ENCODE results near the gene ZBTB20. TPM values are rescaled to one million over a fixed set of nuclear protein-coding genes. Genes with fewer than 3 reads are reported as not detected.
"Not testable (repeated sequence)": the region's sequence is repeated elsewhere in the genome, so short reads cannot be mapped to it uniquely, and the experiment has no call there.

ZBTB20 gene
- total RNA-seq, 1 donor from 2014 or later, result 13.9 TPM

GRCh38 chr3:114838025-114838424 lies 309.1 kb downstream of the ZBTB20 start:
- DNase-seq (ENCODE audit: low read depth in 2 of 2), result no peak

DNA sequence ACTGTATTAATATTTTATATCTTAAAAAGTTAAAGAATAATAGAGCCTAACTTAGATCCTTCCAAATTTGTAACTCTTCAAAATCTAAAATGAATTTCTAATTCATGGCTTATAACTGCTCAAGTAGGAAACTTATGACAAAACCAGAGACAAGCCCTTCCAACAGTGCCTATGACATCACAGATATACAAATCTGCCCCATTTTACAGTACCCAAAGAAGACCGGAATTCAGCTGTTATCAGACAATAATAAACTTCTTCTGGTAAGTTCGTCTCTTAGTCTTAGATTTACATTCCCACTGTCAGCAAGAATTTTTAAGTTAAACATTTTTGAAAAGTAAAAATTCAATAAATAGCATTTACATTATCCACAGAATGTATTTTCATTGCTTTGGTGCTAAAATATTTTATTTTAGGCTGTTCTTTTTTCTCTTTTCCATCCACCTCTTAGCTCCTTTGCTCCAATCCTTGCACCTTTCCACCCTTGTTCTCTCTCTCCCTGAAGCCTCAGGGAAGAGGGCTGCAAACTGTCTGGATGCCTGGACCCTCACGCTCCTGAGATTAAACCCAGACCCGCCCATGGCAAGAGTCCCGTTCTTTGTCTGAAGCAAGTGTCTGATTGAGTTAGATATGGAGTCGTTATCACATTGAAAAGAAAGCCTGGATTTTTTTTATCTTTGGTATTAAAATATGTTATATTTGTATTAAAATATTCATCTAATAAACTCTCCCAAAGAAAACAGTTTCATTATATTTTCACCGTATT lies 312.7 kb downstream of the ZBTB20 start:
- no peak for DNase-seq (ENCODE audit: low read depth in 2 of 2)

DNA sequence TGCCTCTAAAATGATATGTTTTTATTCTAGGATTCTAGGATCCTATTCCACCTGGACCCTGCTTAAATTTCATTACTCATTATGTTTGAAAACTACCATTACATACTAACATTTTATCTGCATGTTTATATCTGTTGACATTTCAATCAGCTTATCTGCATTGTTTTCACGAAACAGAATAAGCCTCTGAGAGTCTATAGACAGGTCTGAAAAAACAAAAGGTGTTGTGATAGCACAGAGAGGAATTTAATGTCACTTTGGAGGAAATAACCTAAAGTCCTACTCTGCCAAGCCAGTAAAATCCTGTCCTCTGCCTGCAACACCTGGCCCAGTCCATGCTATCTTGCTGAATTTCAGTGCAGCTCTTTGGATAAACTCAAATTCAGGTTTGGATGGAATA lies 315.2 kb downstream of the ZBTB20 start:
- DNase-seq (ENCODE audit: low read depth in 2 of 2), result peak in 1 of 2 donors; percentile 42

- no peak for DNase-seq (ENCODE audit: low read depth in 2 of 2)
These were observed 316.4 kb downstream of the ZBTB20 start for GRCh38 chr3:114830652-114831051.

GRCh38 chr3:114829783-114830182 lies 317.3 kb downstream of the ZBTB20 start:
- DNase-seq (ENCODE audit: low read depth in 2 of 2), result no peak

DNA sequence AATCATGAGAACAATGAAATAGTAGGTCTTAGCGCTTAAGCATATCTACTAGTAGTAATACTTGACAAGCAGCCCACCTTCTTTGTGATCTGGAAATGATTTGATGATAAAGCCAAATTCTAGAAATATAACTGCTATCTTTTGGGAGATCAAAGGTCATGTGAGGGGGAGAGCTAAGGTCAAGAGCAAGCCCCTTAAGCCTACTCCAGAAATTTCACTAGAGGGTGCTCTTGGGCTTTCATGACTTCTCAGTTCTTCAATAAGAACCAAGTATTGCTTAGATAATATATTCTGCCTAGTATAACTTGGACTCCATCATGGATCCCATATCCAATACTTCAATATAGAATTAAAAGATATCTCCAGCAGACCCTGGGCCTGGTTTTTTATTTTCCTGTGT lies 319.6 kb downstream of the ZBTB20 start:
- peak; percentile 55 to 60 for DNase-seq (ENCODE audit: low read depth in 2 of 2)

GRCh38 chr3:114824014-114824413 lies 323.1 kb downstream of the ZBTB20 start:
- DNase-seq (ENCODE audit: low read depth in 2 of 2), result no peak

GRCh38 chr3:114823061-114823460 lies 324.0 kb downstream of the ZBTB20 start:
- no peak for DNase-seq (ENCODE audit: low read depth in 2 of 2)

DNA sequence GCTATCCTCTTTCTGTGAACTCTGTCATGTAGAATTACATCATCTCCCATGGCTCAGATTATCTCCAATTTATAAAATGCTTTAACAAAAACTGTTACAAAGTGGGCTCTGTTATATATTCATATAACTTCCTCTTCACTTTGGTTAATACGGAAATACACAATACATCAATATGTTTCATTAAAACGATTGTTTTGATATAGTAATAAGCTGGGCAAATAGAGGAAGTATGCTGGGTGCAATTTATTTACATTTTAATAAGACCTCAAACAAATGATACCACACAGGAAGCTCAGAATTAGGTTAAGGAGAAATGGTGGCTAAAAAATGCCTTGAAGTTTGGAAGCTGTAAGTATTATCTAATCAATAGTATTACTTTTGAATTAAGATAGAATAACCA lies 331.0 kb downstream of the ZBTB20 start:
- no peak for DNase-seq (ENCODE audit: low read depth in 2 of 2)

- not testable (repeated sequence) for DNase-seq (ENCODE audit: low read depth in 2 of 2)
These were observed 334.4 kb downstream of the ZBTB20 start for GRCh38 chr3:114812541-114813238.

DNA sequence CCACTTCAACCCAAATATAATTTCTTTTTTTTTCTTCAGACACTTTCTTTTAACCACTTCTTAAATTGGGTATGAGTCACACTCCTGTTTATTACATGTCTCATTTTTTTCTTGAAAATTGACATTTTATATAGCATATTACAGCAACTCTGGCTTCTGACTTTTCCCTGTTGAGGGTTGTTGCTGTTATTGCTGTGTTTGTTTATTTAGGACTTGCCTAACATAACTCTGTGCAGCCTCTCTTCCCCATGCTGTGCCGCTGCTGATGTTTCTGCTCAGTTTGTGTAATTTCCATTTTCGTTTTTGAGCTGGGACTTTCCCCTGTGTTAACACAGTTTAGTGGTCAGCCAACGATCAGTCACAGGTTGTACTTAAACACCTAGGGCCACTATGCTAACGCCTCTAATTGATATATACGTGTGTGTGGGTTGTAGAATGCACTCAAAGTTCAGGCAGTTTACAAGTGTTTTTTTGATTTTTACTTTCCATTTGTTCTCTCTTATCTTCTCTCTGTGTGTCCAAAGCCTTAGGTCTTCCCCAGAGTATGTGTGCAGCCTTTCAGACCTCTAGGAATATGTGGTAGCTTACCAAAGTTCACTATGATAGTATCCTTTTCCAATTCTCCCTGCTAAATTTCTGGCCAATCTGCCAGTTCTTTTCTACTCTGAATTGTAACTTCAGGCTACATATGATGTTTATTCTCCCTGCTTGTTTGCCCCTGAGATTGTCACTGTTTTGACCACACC lies 337.2 kb downstream of the ZBTB20 start:
- DNase-seq (ENCODE audit: low read depth in 2 of 2), result peak; percentile 14 to 75

DNA sequence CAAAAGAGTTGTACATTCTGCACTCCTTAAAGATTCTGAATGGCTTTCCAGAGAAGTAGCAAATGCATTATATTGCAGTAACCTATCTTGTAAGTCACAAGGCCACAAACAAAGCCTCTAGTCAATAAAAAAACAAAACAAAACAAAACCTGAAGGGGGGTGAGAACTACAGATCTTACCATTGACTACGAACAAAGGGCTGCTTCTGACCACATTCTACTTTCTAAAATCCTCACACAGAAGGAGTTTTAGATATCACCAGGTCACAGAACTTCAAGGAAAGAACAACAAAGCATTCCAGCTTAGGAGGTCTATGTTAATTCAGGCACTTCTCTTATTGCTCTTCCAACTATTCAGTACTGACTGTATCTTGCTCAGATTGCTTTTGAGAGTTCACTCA lies 343.0 kb downstream of the ZBTB20 start:
- DNase-seq (ENCODE audit: low read depth in 2 of 2), result no peak

- peak in 1 of 2 donors; percentile 1 for DNase-seq (ENCODE audit: low read depth in 2 of 2)
These were observed 343.9 kb downstream of the ZBTB20 start for GRCh38 chr3:114803042-114803695.

GRCh38 chr3:114800272-114801031 lies 346.6 kb downstream of the ZBTB20 start:
- no peak for DNase-seq (ENCODE audit: low read depth in 2 of 2)

GRCh38 chr3:114799816-114800215 lies 347.3 kb downstream of the ZBTB20 start:
- DNase-seq (ENCODE audit: low read depth in 2 of 2), result no peak

DNA sequence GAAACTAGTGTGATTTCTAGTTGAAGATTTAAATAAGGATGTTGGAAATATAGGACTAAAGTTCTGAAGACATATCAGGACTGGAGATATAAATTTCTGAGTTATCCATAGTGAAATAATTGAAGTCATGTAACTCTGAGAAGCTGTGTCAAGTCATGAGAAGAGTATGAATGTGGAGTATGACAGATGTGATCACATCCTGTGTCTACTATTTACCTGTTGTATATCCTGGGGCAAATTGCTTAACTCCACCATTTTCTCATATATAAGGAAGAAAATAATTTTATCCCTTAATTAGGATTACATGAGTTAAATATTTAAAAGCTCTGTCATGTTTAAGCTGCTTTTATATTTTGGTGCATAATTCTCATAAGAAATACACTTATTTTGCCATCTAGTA lies 350.3 kb downstream of the ZBTB20 start:
- DNase-seq (ENCODE audit: low read depth in 2 of 2), result no peak

- no peak for DNase-seq (ENCODE audit: low read depth in 2 of 2)
These were observed 352.0 kb downstream of the ZBTB20 start for GRCh38 chr3:114794894-114795630.

DNA sequence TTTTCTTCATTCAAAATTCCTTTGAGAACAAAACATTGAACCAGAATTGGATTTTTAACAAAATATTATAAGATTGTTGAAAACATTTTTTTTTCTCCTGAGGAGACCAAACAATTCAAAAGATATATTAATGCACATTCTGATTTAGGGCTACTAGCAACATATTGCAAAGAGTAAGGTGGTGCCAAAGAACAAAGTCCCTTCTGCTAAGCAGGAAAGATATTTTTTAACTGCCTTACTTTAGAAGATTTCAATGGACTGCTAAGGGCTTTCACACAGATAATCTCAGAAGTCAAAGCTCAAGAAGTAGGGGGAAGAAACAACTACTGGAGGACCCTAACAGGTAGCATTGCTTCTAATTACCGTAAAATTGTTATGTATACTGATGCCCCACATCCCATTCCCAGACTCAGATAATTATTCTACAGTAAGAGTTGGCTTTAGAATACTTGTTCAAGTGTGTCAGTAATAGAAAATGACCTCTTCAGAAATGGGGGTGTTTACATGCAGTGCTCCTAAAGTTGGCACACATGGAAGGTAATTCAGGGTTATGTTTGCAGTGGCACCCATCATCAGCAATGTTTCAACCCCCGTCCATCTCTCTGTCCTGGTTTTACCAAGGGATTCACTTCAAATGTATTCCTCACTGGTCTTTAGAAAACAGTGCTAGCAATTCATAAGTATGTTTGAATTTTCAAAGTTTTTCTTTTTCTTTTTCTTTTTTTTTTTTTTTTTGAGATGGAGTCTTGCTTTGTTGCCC lies 354.7 kb downstream of the ZBTB20 start:
- no peak for DNase-seq (ENCODE audit: low read depth in 2 of 2)

DNA sequence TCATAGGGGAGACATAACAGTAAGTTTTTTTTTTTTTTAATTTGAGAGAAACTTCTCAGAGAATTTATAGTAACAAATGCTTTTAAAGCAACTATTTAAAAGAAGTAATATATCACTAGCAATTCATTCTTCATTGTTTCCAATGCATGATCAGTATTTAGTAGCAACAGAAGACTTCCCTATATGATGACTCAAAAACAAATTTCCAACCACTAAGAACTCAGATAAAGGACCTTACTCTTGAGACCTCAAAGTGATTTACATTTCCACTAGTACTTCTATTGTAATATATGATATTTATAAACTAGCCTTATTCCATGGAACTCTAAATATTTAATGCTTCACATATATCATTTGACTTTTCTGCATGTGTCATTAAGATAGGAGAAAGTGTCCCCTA lies 356.3 kb downstream of the ZBTB20 start:
- no peak for DNase-seq (ENCODE audit: low read depth in 2 of 2)

DNA sequence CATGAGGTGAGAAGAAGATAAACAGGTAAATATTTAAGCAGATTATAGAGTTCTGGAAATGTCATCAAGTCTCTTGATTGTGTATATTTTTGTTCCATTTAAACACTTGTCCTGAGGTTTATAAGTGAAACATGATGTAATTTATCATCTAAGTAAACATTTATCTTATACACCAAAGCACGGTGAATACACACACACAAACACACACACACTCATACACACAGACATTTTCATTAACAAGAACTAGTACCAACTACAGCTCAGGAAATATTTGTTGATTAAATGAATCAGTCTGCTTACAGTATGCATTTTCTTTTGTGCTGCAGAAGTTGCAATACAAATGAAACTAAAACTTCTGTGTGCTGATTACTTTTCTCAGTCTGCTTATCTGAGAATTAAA lies 357.3 kb downstream of the ZBTB20 start:
- no peak for DNase-seq (ENCODE audit: low read depth in 2 of 2)
